WTC11 (cell line): ENCODE data around the gene FREM2. TPM values are rescaled to one million over a fixed set of nuclear protein-coding genes. Genes with fewer than 3 reads are reported as not detected.

Experiments
- ATAC-seq: fragments of 200-7000 bp; cut with Tn5 transposase; 2 replicates; pipeline ENCODE4 v1.10.0; 2021; ENCODE audit warnings: mild to moderate bottlenecking, moderate library complexity
- CTCF ChIA-PET: fragments of 300-600 bp; sonication (Branson Sonifier 250); formaldehyde crosslinking; loops from one replicate; lab custom pipeline; 2021; ENCODE audit warnings: antibody characterized with exemption; lab: Charles Lee
- POLR2A ChIA-PET: fragments of 350-600 bp; sonication (Branson Sonifier 250); formaldehyde crosslinking; loops from one replicate; lab custom pipeline; 2021; ENCODE audit warnings: antibody characterized with exemption; lab: Charles Lee
- DNase-seq: peaks from one replicate; pipeline ENCODE4 v3.0.0; 2021; ENCODE audit warnings: low spot score
- H3K27ac Mint-ChIP-seq: 2 replicates; pipeline ENCODE4 v1.8.0; 2021; ENCODE audit warnings: mixed read lengths
- H3K27me3 Mint-ChIP-seq: 2 replicates; pipeline ENCODE4 v1.8.0; 2021; ENCODE audit warnings: low read depth, mild to moderate bottlenecking, moderate library complexity, mixed read lengths
- H3K36me3 Mint-ChIP-seq: 2 replicates; pipeline ENCODE4 v1.8.0; 2021; ENCODE audit warnings: mixed read lengths
- H3K4me1 Mint-ChIP-seq: 2 replicates; pipeline ENCODE4 v1.8.0; 2022; ENCODE audit warnings: mixed read lengths
- H3K4me3 Mint-ChIP-seq: 2 replicates; pipeline ENCODE4 v1.8.0; 2021; ENCODE audit warnings: mild to moderate bottlenecking, moderate library complexity, mixed read lengths
- H3K9me3 Mint-ChIP-seq: 2 replicates; pipeline ENCODE4 v1.8.0; 2021; ENCODE audit warnings: mixed read lengths
- ATF1 ChIP-seq: sonication (generic); formaldehyde crosslinking; IDR thresholded peaks from 2 replicates; pipeline ENCODE4 v1.8.1; 2023; ENCODE audit warnings: mild to moderate bottlenecking, moderate library complexity, missing genetic modification reagents
- ATF2 ChIP-seq: sonication (generic); formaldehyde crosslinking; IDR thresholded peaks from 2 replicates; pipeline ENCODE4 v1.8.1; 2022; ENCODE audit warnings: low read depth, missing genetic modification reagents, borderline replicate concordance
- CREB1 ChIP-seq: sonication (generic); formaldehyde crosslinking; IDR thresholded peaks from 2 replicates; pipeline ENCODE4 v1.8.0; 2023; ENCODE audit warnings: mild to moderate bottlenecking, missing genetic modification reagents
- FOXK1 ChIP-seq: sonication (generic); formaldehyde crosslinking; IDR thresholded peaks from 2 replicates; pipeline ENCODE4 v1.8.0; 2022; ENCODE audit warnings: mild to moderate bottlenecking, moderate library complexity, missing genetic modification reagents
- FOXP1 ChIP-seq: sonication (generic); formaldehyde crosslinking; IDR thresholded peaks from 2 replicates; pipeline ENCODE4 v1.8.0; 2022; ENCODE audit warnings: missing genetic modification reagents, mild to moderate bottlenecking, moderate library complexity, borderline replicate concordance
- GTF2I ChIP-seq: fragments of 250-450 bp; sonication (Bioruptor Pico); conservative IDR thresholded peaks from 2 replicates; pipeline ENCODE4 v1.4.0; 2021; ENCODE audit warnings: mild to moderate bottlenecking
- HMGXB4 ChIP-seq: sonication (generic); formaldehyde crosslinking; IDR thresholded peaks from 2 replicates; pipeline ENCODE4 v1.8.1; 2023; ENCODE audit warnings: mild to moderate bottlenecking, moderate library complexity, missing genetic modification reagents
- JUN ChIP-seq: sonication (generic); formaldehyde crosslinking; IDR thresholded peaks from 2 replicates; pipeline ENCODE4 v1.8.0; 2023; ENCODE audit warnings: mild to moderate bottlenecking, missing genetic modification reagents
- KAT7 ChIP-seq: sonication (generic); formaldehyde crosslinking; IDR thresholded peaks from 2 replicates; pipeline ENCODE4 v1.8.1; 2023; ENCODE audit warnings: missing genetic modification reagents, mild to moderate bottlenecking, borderline replicate concordance
- NFE2L1 ChIP-seq: sonication (generic); formaldehyde crosslinking; IDR thresholded peaks from 2 replicates; pipeline ENCODE4 v1.8.1; 2023; ENCODE audit warnings: missing genetic modification reagents
- NR1H2 ChIP-seq: sonication (generic); formaldehyde crosslinking; IDR thresholded peaks from 2 replicates; pipeline ENCODE4 v1.9.0; 2021; ENCODE audit warnings: mild to moderate bottlenecking, moderate library complexity, missing genetic modification reagents
- NR2C2 ChIP-seq: sonication (generic); formaldehyde crosslinking; IDR thresholded peaks from 2 replicates; pipeline ENCODE4 v1.8.0; 2022; ENCODE audit warnings: mild to moderate bottlenecking, missing genetic modification reagents
- PREB ChIP-seq: sonication (generic); formaldehyde crosslinking; IDR thresholded peaks from 2 replicates; pipeline ENCODE4 v1.8.1; 2022; ENCODE audit warnings: mild to moderate bottlenecking, missing genetic modification reagents, moderate library complexity, borderline replicate concordance
- SOX15 ChIP-seq: fragments of 250-450 bp; sonication (Bioruptor Pico); IDR thresholded peaks from 2 replicates; pipeline ENCODE4 v1.9.0; 2021; ENCODE audit warnings: mild to moderate bottlenecking
- SP1 ChIP-seq: sonication (generic); formaldehyde crosslinking; conservative IDR thresholded peaks from 2 replicates; pipeline ENCODE4 v1.8.1; 2022; ENCODE audit warnings: missing genetic modification reagents
- TP53 ChIP-seq: sonication (generic); formaldehyde crosslinking; IDR thresholded peaks from 2 replicates; pipeline ENCODE4 v1.8.1; 2023; ENCODE audit warnings: mild to moderate bottlenecking, missing genetic modification reagents
- ZNF121 ChIP-seq: sonication (generic); formaldehyde crosslinking; IDR thresholded peaks from 2 replicates; pipeline ENCODE4 v1.8.0; 2023; ENCODE audit warnings: missing genetic modification reagents
- ZNF232 ChIP-seq: sonication (generic); formaldehyde crosslinking; IDR thresholded peaks from 2 replicates; pipeline ENCODE4 v1.8.0; 2022; ENCODE audit warnings: mild to moderate bottlenecking, missing genetic modification reagents
- ZNF281 ChIP-seq: sonication (generic); formaldehyde crosslinking; IDR thresholded peaks from 2 replicates; pipeline ENCODE4 v1.8.0; 2023; ENCODE audit warnings: mild to moderate bottlenecking, missing genetic modification reagents
- ZNF317 ChIP-seq: sonication (generic); formaldehyde crosslinking; IDR thresholded peaks from 2 replicates; pipeline ENCODE4 v1.8.1; 2023; ENCODE audit warnings: low read depth, mild to moderate bottlenecking, moderate library complexity, missing genetic modification reagents, borderline replicate concordance
- ZNF396 ChIP-seq: fragments of 250-450 bp; sonication (Bioruptor Pico); IDR thresholded peaks from 2 replicates; pipeline ENCODE4 v1.8.0; 2021; ENCODE audit warnings: mild to moderate bottlenecking, moderate library complexity, borderline replicate concordance
- ZNF532 ChIP-seq: fragments of 250-450 bp; sonication (Bioruptor Pico); IDR thresholded peaks from 2 replicates; pipeline ENCODE4 v1.9.0; 2021; ENCODE audit warnings: mild to moderate bottlenecking, borderline replicate concordance
- ZSCAN18 ChIP-seq: fragments of 250-450 bp; sonication (Bioruptor Pico); IDR thresholded peaks from 2 replicates; pipeline ENCODE4 v2.1.2; 2022; ENCODE audit warnings: mild to moderate bottlenecking, moderate library complexity
- total RNA-seq: library from RNA; stranded (reverse); gene quantifications from 3 replicates; pipeline ENCODE4 v1.2.3, GENCODE V29; 2021

The FREM2 gene
- total RNA-seq, 1 experiment from 2014 or later, result 23.7 TPM

GRCh38 chr13:38879278-38879677 is 192.4 kb downstream of the FREM2 start (continued):
- TF ChIP-seq ZNF532, result no peak
- TF ChIP-seq ATF1 (CRISPR knock-in tag), result no peak
- no peak for TF ChIP-seq SP1 (CRISPR knock-in tag)
- no peak for TF ChIP-seq KAT7
- no peak for TF ChIP-seq CREB1 (CRISPR knock-in tag)
- no peak for TF ChIP-seq NFE2L1 (CRISPR knock-in tag)

- no peak for DNase-seq
- POLR2A ChIA-PET, result no interaction called here
- Mint-ChIP-seq H3K4me1 (peaks cover 8% of the 10 kb centered on the region), H3K27ac (no peak overlapping the region), H3K27me3 (no peaks in the 10 kb centered on the region), H3K36me3 (peaks cover 19% of the 10 kb centered on the region), H3K9me3 (no peaks in the 10 kb centered on the region), H3K4me3 (no peak overlapping the region)
- CTCF ChIA-PET, result no interaction called here
- ATAC-seq, result no peak
- TF ChIP-seq ZNF232 (CRISPR knock-in tag) (no peak), ZNF396 (CRISPR knock-in tag) (no peak), FOXP1 (CRISPR knock-in tag) (no peak), NR1H2 (CRISPR knock-in tag) (no peak), ZNF121 (CRISPR knock-in tag) (no peak), FOXK1 (CRISPR knock-in tag) (no peak), JUN (CRISPR knock-in tag) (no peak), ZSCAN18 (CRISPR knock-in tag) (no peak), ZNF281 (CRISPR knock-in tag) (no peak), NFE2L1 (CRISPR knock-in tag) (no peak), PREB (CRISPR knock-in tag) (no peak)
Measured at GRCh38 chr13:38879786-38880185, 192.9 kb downstream of the FREM2 start.

GRCh38 chr13:38880397-38880796 is 193.5 kb downstream of the FREM2 start:
- Mint-ChIP-seq H3K4me3 (no peak overlapping the region), H3K4me1 (peaks cover 8% of the 10 kb centered on the region), H3K9me3 (no peaks in the 10 kb centered on the region), H3K27ac (no peak overlapping the region), H3K36me3 (peaks cover 19% of the 10 kb centered on the region), H3K27me3 (no peaks in the 10 kb centered on the region)
- ATAC-seq, result no peak
- CTCF ChIA-PET, result no interaction called here
- no peak for DNase-seq
- POLR2A ChIA-PET, result no interaction called here
- TF ChIP-seq HMGXB4 (CRISPR knock-in tag), result no peak
- TF ChIP-seq KAT7, result no peak
- TF ChIP-seq GTF2I, result no peak
- TF ChIP-seq ZNF317 (CRISPR knock-in tag), result no peak
- no peak for TF ChIP-seq ATF2 (CRISPR knock-in tag)
- TF ChIP-seq NR2C2 (CRISPR knock-in tag), result no peak
- TF ChIP-seq TP53 (CRISPR knock-in tag), result no peak
- TF ChIP-seq SOX15 (CRISPR knock-in tag), result no peak
